M059J (cell line): ENCODE measurements around the gene LRRC43. TPM values are rescaled to one million over a fixed set of nuclear protein-coding genes. Genes with fewer than 3 reads are reported as not detected.

Experiments used
- DNase-seq: peaks from one replicate; pipeline ENCODE4 v3.0.0-alpha.2; 2012; ENCODE audit warnings: low read depth
- total RNA-seq: library from RNA; depleted of rRNA; stranded (reverse); fragments of >200 nt; shearing (Covaris generic); gene quantifications from 2 replicates; pipeline ENCODE4 v1.2.3, GENCODE V29; 2014

The LRRC43 gene
- total RNA-seq, 1 experiment from 2014 or later: not detected

DNA sequence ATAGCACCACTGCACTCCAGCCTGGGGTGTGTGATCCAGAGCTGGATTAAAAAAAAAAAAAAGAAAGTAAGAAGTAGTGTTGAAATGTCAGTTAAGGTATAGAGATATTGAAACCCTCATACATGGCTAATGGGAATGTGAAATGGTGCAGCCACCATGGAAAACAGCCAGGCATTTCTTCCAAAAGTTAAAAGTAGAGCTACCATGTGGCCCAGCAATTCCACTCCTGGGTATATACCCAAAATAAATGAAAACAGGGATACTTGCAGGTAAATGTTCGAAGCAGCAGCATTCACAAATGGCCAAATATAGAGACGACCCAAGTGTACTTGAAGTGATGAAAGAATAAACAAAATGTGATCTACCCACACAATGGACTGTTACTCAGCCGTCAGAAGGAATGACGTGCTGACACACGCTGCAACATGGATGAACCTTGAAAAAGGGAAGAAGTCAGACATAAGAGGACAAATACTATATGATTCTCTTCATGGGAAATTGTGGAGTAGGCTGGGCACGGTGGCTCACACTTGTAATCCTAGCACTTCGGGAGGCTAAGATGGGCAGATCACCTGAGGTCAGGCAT, 24.1 kb upstream of the LRRC43 start:
- DNase-seq: no peak

- DNase-seq: no peak
Observed at GRCh38 chr12:122159882-122160281, 23.0 kb upstream of the LRRC43 start.

DNA sequence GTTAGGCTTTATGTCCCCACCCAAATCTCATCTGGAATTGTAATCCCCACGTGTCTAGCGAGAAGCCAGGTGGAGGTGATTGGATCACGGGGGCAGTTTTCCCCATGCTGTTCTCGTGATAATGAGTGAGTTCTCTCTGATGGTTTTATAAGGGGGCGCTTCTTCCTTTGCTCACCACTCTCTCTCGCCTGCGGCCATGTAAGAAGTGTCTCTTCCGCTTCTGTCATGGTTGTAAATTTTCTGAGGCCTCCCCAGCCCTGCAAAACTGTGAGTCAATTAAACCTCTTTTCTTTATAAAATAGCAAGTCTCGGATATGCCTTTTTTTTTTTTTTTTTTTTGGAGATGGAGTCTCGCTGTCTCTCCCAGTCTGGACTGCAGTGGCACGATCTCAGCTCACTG, 22.2 kb upstream of the LRRC43 start:
- DNase-seq: no peak

DNA sequence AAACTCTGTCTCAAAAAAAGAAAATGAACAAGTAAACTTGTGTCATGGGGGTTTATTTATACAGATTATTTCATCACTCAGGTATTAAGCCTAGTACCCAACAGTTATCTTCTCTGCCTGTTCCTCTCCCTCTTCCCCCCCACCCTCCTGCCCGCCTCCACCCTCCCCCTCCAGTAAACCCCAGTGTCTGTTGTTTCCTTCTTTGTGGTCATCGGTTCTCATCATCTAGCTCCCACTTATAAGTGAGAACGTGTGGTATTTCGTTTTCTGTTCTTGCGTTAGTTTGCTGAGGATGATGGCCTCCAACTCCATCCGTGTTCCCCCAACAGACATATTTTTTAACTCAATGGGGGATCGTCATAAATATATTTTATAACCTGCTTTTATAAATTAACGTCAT, 21.2 kb upstream of the LRRC43 start:
- no peak for DNase-seq

- DNase-seq: no peak
Observed at GRCh38 chr12:122162976-122163375, 19.9 kb upstream of the LRRC43 start.

DNA sequence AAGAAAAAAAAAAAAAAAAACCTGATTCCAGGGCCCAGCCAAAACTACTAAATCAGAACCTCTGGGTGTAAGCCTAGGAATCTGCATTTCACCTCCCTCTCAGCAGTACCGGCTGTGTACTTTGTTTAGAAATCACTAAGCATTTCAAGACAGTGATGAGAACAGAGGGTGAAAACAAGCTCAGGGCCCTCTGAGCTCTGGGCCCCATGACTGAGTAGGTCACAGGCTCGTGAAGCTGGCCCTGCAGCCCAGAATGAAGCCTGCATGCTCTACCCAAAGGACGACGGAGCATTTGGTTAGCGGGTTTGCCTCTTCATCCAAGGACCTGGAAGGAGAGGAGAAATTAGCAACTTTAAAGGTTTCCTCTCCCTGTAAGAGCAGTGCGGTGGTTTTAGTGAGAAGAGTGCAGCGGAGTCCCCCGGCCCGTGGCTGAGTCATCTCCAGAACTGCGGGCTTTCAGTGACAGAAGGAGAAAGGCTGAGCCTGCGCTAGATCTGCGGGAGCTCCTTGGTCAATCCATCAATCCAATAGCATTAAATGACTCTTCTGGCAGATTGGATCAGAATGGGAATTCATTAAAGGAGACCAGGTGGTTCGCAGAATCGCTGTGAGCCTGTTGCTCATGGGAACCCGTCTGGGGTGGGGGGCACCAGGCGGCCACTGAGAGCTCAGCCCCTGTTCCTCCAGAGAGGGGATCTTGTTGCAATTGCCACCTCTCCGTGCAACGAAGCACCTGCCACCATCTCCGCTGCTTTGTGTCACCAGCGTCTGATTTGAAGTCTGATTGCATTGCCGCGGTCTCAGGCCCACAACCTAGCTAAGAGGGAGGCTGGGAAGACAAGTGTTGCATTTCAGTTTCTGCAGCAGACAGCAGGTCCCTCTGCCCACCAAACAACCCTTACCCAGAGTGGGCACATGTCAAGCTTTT, 16.2 kb upstream of the LRRC43 start:
- no peak for DNase-seq

- DNase-seq: no peak
Observed at GRCh38 chr12:122167356-122167925, 15.5 kb upstream of the LRRC43 start.

DNA sequence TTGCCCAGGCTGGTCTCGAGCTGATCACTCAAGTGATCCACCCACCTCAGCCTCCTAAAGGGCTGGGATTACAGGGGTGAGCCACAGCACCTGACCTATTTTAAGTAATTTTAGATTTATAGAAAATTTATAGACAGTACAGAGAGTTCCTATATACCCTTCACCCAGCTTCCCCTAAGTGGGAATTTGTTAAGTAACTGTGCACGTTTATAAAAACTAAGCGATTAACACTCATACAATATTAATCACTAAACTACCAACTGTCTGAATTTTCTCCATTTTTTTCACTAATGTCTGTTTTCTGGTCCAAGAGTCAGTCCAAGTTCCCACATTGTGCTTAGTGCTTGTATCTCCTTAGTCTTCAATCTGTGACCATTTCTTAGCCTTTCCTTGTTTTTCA, 14.4 kb upstream of the LRRC43 start:
- no peak for DNase-seq

DNA sequence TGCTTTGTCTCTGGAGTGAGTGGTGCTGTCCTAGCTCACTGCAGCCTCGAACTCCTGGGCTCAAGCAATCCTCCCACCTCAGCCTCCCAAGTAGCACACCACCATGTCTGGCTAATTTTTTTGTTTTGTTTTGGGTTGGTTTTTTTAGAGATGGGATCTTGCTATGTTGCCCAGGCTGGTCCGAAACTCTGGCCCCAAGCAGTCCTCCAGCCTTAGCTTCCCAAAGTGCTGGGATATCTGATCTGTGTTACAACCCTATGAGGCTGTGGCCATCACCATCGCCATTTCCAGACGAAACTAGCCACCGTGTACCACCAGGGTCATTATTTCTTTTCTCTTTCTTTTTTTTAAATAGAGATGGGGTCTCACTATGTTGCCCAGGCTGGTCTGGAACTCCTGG, 11.5 kb upstream of the LRRC43 start:
- no peak for DNase-seq

DNA sequence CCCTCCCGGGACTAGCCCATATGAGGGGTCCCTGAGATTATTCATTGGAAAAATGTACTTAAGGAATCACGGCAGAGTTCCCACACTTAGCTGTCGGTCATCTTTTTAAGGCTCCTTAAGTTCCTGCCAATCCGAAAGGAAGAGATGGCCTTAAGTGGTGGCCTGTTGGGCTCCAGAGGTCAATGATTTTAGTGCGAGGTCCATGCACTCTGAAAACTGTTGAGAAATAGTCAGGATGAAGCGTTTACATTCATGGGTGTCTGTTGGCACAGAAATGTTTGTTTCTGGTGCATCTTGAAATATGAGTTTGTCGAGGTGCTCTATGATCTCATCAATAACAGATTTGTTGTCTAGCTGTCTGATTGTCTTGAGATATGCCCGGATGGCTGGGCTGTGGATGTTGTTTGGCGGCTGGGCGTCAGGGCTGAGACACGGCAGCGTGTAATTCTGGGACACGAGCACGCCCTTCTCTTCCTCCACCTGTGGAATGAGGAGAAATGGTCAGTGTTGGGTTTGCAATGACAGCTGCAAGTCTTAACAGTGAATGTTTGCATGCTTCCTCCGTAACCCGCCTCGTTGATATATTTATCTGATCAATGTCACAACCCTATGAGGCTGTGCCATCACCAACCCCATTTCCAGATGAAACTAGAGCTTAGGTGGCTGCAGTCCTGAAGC, 10.5 kb upstream of the LRRC43 start:
- DNase-seq: no peak

DNA sequence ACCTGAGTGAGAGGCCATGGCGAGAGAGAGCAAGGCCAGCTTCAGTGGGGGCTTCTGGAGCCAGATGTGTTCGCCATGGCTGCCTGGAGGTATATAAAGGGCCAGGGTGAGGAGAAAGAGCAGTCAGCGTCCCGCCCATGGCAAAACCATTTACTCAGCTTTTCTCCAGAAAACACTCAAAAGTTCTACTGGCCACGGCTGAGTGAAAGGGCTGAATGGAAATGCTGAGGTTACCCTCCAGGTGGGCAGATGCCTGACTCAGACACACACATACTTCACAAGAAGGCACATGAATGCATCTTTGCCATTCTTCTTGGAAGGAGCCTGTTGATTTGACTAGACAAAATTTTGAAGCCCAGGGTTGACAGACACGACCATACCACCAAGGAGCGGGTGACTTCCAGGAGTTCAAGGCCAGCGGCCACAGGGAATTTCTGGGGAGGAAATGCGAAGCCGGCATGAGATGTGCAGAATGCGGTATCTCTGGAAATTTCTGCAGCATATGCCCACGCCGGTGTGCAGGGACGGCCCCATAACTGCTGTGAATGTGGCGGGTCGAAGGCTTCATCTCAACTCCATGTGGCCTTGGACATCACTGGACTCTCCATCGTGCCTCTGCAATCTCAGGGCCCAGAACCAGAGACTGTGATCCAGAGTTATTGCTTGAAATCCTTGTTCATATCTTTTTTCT, 8.6 kb upstream of the LRRC43 start, which contains the start of gene IL31:
Gene IL31, minus strand, starts transcription at position 67 of the 691 bp plus-strand sequence. Its CDS starts 49 bp downstream, at position 18.
- DNase-seq: no peak

DNA sequence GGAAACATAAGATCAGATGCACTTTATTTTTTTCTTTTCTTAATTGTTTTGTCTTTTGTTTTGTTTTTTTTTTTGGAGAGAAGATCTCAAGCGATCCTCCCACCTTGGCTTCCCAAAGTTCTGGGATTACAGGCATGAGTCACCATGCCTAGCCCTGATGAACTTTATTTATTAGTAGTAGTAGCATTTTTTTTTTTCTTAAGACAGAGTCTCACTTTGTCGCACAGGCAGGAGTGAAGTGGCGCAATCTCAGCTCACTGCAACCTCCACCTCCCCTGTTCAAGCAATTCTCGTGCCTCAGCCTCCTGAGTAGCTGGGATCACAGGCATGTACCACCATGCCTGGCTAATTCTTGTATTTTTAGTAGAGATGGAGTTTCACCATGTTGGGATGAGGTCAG, 6.5 kb upstream of the LRRC43 start:
- DNase-seq: peak; percentile 37

GRCh38 chr12:122183588-122183940, 641 bp downstream of the LRRC43 start:
- DNase-seq: no peak

GRCh38 chr12:122184517-122184916, 1.6 kb downstream of the LRRC43 start:
- DNase-seq: no peak

DNA sequence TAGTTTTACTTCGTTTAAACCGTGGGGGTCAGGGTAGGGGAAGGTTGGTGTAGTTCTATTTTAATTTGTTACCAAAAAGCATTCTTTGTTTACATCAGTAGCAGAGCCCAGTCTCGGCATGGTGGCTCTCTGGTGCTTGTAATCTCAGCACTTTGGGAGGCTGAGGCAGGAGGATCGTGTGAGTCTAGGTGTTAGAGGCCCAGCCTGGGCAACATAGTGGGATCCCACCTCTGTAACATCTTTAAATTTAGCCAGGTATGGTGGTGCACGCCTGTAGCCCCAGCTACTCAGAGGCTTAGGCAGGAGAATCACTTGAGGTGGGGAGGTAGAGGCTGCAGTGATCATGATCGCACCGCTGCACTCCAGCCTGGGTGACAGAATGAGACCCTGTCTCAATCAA, 2.2 kb downstream of the LRRC43 start:
- DNase-seq: no peak

DNA sequence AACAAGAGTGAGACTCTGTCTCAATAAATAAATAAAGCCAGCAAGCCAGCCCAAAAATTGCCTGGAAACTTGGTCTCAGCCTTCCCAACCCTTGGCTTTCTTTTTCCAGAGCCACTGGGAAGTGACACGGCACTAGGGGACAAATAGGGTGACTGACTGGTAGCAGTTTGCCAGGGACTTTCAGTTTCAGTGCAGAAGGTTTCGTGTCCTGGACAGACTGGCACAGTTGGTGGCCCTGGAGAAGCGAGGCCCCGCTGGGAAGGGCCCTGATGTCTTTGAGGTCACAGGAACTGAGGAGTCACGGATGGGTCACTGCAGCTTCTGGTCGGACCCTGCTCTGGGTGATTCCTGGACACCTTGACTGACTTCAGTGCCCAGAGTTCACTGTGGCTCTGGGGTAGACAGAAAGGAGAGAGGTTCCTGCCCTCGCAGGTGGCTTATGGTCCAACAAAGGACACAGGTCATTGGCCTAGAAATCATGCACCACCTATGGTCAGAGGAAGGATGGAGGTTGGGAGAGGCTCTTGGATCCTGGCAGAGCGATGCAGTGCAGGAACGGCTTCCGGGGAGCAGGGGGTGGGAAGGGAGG, 2.7 kb downstream of the LRRC43 start:
- DNase-seq: no peak

- DNase-seq: no peak
Observed at GRCh38 chr12:122187466-122187865, 4.5 kb downstream of the LRRC43 start.

GRCh38 chr12:122189626-122190475, 6.9 kb downstream of the LRRC43 start:
- no peak for DNase-seq

DNA sequence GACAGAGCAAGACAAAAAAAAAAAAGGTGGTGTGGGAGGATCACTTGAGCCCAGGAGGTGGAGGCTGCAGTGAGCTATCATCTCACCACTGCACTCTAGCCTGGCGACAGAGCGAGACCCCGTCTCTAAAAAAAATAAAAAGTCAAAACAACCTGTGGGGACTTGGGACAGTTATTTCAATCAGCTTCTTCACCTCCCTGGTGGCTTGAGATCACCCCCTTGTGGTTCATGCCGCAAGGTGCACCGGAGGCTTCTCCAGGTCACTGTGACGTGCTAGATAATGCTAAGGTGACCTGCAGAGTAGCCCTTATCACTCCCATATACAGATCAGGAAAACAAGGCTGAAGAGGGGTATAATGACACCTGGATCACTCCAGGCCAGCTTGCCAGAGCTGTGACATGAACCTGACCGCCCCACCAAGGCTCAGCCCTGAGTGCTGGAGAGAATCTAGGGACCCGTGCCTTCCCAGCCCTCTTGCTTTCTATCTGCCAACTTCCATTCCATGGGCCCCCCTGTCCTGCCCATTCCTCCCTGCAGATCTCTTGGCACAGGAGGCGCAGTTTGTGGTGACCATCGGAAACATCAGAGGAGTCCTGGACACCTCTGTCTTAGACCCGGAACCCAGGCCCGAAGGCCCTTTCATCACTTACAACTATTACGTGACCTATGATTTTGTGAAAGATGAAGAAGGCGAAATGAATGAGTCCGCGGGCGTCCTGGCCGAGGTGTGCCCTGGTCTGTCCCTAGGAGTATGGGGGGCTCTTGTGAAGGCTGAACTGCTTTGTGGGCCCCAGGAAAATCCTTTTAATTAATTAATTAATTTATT, 8.1 kb downstream of the LRRC43 start:
- DNase-seq: peak; percentile 58

DNA sequence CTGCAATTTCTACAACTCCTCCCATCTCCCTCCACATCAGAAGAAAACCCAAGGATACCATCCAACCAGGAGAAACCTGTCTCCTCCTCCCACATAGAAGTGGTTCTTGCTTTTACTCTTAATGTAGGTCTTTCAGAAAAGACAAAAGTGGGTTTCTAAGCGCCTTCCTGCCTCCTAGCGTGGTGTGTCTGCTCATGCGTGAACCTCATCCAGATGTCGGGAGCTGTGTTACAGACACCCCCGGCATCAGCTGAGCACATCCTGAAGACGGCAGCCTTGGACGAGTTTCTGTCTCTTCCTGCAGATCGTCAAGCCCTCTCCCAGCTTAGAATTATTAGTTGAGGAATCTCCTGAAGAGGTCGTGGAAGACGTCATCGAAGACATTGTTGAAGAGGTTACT, 9.5 kb downstream of the LRRC43 start:
- no peak for DNase-seq
